Measurements from ENCODE around the gene FOXO3.
A peak's percentile ranks its signal among the peaks of the same experiment; 100 is the strongest.

FOXO3 gene

DNA sequence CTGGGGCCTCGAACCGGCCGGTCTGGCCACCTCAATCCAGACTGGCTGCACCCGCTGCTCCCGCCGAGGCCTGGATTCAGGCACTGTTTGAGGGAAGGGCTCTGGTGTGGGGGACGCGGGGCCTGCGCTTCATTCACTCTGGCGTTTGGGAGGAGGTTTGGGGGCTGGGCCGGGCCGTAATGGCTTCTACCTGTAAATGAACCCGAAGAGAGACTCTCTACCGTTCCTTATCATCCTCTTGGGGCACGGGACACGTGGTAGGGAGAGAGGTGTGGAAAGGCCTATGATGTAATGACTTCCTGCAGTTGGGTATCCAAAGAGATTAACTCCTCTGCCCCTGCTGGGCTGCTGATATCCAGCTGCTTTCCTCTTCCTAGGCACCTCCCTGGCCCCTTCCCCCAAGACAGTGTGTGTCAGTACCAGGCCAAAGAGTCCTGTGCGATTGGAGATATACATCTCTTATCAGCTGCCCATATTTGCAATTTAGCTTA, 1.8 kb downstream of the FOXO3 start:
- H3K27ac ChIP-seq: no peak overlapping the region
- peak overlapping the region; percentile 98 for H3K4me3 ChIP-seq (ENCODE audit: low read depth, low read length)
- peaks cover 10% of the 10 kb centered on the region for H3K27me3 ChIP-seq (ENCODE audit: insufficient read depth, low read depth, severe bottlenecking)
- DNase-seq: peak; percentile 72
- H3K36me3 ChIP-seq: peaks cover 8% of the 10 kb centered on the region
- no peaks in the 10 kb centered on the region for H3K9me3 ChIP-seq (ENCODE audit: severe bottlenecking)
- TF ChIP-seq, protein P1, sequence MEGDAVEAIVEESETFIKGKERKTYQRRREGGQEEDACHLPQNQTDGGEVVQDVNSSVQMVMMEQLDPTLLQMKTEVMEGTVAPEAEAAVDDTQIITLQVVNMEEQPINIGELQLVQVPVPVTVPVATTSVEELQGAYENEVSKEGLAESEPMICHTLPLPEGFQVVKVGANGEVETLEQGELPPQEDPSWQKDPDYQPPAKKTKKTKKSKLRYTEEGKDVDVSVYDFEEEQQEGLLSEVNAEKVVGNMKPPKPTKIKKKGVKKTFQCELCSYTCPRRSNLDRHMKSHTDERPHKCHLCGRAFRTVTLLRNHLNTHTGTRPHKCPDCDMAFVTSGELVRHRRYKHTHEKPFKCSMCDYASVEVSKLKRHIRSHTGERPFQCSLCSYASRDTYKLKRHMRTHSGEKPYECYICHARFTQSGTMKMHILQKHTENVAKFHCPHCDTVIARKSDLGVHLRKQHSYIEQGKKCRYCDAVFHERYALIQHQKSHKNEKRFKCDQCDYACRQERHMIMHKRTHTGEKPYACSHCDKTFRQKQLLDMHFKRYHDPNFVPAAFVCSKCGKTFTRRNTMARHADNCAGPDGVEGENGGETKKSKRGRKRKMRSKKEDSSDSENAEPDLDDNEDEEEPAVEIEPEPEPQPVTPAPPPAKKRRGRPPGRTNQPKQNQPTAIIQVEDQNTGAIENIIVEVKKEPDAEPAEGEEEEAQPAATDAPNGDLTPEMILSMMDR (IDR thresholded peaks at IDR 0.05; ENCODE audit: low read depth, low read length): no peak

DNA sequence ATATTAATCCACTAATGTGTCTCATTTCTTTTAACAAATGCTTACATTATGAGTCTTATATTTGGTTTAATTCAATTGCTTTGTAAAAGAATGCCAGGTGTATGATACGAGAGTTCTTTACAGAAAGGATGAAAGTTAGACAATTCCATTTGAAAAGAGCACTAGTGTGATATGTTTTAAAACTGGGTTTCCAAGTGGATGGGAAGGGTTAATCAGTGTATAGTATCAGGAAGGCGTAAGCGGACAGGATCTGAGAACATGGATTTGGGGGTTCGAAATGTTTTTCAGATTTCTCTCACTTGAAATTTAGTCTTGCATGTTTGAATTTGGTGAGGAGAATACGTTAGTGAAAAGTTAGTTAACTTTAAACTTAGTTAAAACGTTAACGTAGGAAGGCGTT, 2.6 kb downstream of the FOXO3 start:
- H3K9me3 ChIP-seq (ENCODE audit: severe bottlenecking): no peaks in the 10 kb centered on the region
- DNase-seq: no peak
- H3K27ac ChIP-seq: no peak overlapping the region
- H3K27me3 ChIP-seq (ENCODE audit: insufficient read depth, low read depth, severe bottlenecking): peaks cover 10% of the 10 kb centered on the region
- TF ChIP-seq, protein P1 (IDR thresholded peaks at IDR 0.05; ENCODE audit: low read depth, low read length): no peak
- no peak overlapping the region for H3K4me3 ChIP-seq (ENCODE audit: low read depth, low read length)
- peaks cover 8% of the 10 kb centered on the region for H3K36me3 ChIP-seq

DNA sequence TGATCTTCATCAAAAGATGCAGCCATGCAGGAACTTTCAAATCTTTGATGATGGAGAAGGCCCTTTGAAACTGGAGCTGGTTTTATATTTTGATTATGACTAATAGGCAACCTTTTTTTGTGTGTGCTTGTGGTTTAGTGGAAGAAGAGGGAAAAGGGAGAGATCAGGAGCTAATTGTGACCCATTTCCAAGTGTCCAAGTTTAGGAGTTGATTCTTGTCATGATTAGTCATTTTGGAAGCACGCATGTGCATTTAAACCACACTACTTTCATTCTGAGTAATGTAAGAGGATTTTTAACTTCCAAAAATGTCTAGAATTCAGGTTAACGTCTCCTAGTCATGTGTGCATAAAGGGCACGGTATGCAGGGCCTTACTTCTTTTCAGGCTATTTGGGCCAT, 3.5 kb downstream of the FOXO3 start:
- Histone ChIP-seq H3K27me3 (ENCODE audit: insufficient read depth, low read depth, severe bottlenecking) (peaks cover 10% of the 10 kb centered on the region), H3K36me3 (peaks cover 8% of the 10 kb centered on the region), H3K4me3 (ENCODE audit: low read depth, low read length) (no peak overlapping the region), H3K27ac (no peak overlapping the region), H3K9me3 (ENCODE audit: severe bottlenecking) (no peaks in the 10 kb centered on the region)
- TF ChIP-seq, protein P1 (IDR thresholded peaks at IDR 0.05; ENCODE audit: low read depth, low read length): no peak
- no peak for DNase-seq

DNA sequence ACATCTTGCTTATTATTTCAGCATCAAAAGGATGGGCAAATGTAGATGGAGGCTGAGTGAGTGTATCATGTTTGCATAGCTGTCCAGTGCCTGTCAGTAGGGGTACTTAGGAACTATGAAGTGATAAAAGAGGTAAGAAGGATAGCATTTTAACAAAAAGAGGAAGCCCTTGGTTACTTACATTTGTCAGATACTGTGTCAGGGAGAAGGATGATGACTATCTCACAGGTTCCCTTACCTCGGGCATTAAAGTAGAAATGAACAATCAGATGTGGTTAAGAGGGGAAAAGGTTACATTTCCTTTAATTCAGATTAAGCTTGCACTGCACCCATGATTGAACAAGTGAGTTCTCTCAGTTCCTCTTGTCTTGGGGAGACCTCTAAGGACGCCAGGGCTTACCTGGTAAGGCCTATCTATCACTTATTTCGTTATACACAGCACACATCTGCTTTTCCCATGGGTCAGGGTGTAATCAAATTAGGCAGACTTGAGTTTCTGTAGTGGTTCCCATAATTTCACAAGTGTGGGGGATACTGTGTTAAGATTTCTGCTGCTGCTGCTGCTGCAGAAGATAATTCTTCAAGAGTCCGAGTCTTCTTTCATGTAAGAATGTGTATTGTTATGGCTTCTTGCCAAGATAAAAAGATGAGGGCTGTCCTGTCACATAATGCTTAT, 4.5 kb downstream of the FOXO3 start:
- H3K27ac ChIP-seq: no peak overlapping the region
- H3K27me3 ChIP-seq (ENCODE audit: insufficient read depth, low read depth, severe bottlenecking): peaks cover 10% of the 10 kb centered on the region
- H3K4me3 ChIP-seq (ENCODE audit: low read depth, low read length): no peak overlapping the region
- no peak for DNase-seq
- no peaks in the 10 kb centered on the region for H3K9me3 ChIP-seq (ENCODE audit: severe bottlenecking)
- TF ChIP-seq, protein P1 (IDR thresholded peaks at IDR 0.05; ENCODE audit: low read depth, low read length): no peak
- peaks cover 10% of the 10 kb centered on the region for H3K36me3 ChIP-seq

DNA sequence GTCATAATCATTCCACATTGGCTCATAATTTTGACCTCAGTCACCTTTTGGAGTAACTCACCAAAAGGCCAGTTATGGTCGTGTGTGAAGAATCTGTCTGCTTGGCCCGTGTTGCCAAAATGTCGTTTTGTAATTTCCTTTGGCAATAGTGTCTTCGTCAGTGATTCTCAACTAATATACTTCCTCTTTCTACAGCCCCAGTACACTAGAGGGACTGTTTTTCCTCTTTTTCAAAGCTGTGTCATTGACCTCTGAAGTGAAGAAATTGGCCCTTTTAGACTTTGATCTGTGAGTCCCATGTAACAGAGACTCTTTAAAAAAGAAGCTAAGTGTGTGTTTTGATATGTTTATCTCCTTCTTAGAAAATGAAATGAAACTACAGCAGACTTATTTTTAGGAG, 5.2 kb downstream of the FOXO3 start:
- no peak overlapping the region for H3K4me3 ChIP-seq (ENCODE audit: low read depth, low read length)
- H3K36me3 ChIP-seq: peaks cover 11% of the 10 kb centered on the region
- TF ChIP-seq, protein P1 (IDR thresholded peaks at IDR 0.05; ENCODE audit: low read depth, low read length): no peak
- H3K27ac ChIP-seq: no peak overlapping the region
- DNase-seq: no peak
- H3K9me3 ChIP-seq (ENCODE audit: severe bottlenecking): no peaks in the 10 kb centered on the region
- peaks cover 10% of the 10 kb centered on the region for H3K27me3 ChIP-seq (ENCODE audit: insufficient read depth, low read depth, severe bottlenecking)

DNA sequence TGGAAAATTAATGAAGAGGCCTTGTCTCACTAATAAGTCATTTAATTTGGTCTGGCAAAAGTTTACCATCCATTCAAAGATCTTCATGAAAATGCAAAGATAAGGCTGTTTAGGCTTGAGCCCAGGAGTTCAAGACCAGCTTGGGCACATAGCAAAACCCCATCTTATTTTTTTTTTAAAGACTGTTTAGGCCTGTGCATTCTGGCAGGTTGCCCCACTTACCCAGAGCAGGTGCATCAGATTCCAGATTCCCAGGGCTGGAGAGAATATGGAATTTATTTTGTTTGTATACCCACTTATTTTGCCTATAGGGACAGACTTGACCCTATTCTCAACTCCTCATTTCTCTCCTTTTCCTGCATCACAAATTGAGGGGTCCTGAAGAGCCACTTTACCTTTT, 5.7 kb downstream of the FOXO3 start:
- DNase-seq: no peak
- Histone ChIP-seq H3K27ac (no peak overlapping the region), H3K9me3 (ENCODE audit: severe bottlenecking) (no peaks in the 10 kb centered on the region), H3K36me3 (peaks cover 13% of the 10 kb centered on the region), H3K4me3 (ENCODE audit: low read depth, low read length) (no peak overlapping the region), H3K27me3 (ENCODE audit: insufficient read depth, low read depth, severe bottlenecking) (peaks cover 10% of the 10 kb centered on the region)
- TF ChIP-seq, protein P1 (IDR thresholded peaks at IDR 0.05; ENCODE audit: low read depth, low read length): no peak
